VCaP (cell line): ENCODE measurements around the gene NRP2.

Experiments used
- H3K27ac ChIP-seq: fragments of 450-650 bp; 2 replicates; pipeline ENCODE4 v1.5.1; 2017
- TF ChIP-seq, protein P1 (sequence below): fragments of 450-650 bp; conservative IDR thresholded peaks from 2 replicates; pipeline ENCODE4 v1.5.1; 2017; ENCODE audit warnings: mild to moderate bottlenecking, moderate library complexity

NRP2 gene

DNA sequence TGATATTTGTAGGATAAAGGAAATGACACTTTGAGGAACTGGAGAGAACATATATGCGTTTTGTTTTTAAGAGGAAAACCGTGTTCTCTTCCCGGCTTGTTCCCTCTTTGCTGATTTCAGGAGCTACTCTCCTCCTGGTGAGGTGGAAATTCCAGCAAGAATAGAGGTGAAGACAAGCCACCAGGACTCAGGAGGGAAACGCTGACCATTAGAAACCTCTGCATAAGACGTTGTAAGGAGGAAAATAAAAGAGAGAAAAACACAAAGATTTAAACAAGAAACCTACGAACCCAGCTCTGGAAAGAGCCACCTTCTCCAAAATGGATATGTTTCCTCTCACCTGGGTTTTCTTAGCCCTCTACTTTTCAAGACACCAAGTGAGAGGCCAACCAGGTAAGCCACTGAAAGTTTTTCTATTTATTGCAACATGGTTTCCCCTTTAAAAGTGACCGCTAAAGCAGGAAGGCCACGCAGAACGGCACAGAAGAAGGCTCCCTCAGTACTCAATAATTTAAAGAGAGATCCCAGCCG is 735 bp downstream of the NRP2 start:
- TF ChIP-seq, protein P1, sequence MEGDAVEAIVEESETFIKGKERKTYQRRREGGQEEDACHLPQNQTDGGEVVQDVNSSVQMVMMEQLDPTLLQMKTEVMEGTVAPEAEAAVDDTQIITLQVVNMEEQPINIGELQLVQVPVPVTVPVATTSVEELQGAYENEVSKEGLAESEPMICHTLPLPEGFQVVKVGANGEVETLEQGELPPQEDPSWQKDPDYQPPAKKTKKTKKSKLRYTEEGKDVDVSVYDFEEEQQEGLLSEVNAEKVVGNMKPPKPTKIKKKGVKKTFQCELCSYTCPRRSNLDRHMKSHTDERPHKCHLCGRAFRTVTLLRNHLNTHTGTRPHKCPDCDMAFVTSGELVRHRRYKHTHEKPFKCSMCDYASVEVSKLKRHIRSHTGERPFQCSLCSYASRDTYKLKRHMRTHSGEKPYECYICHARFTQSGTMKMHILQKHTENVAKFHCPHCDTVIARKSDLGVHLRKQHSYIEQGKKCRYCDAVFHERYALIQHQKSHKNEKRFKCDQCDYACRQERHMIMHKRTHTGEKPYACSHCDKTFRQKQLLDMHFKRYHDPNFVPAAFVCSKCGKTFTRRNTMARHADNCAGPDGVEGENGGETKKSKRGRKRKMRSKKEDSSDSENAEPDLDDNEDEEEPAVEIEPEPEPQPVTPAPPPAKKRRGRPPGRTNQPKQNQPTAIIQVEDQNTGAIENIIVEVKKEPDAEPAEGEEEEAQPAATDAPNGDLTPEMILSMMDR: no peak
- no peak overlapping the region for H3K27ac ChIP-seq

DNA sequence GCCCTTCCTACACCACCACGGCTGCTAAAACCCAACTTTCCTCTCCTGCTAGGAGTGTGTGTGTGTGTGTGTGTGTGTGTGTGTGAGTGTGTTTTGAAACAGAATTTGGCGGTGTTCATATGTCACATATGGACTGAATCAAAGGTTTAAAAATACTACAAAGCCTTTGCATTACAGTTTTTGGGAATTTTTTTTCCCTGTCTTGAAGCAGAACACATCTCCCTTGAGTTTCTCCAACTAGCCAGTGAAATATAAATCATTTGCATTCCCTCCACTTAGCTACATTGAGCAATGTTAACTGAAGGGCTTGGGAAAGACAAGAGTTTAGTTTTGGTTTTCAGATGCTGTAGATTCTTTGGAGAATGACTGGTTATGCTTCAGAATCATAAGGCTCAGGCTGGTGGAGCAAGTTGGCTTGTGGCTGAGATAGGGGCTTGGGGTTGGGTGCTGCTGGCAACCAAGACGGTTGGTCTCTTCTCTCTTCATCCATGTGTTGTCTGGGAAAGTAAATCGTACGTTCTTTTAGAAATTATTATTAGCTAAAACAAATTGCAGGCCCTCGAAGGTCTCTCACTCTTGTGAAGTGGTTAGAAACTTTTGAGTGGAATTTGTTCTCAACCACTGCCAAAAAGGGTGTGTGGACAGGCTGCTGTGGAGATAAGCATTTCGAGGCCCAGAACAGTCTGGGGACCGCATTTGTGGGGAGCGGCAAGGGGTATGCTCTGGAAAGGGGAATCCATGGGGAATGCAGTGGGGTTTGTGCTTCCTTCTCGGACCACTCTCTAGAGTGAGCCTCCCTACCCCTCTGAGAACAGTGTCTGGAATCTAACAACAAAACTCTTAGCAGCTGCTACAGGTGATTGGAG is 1.4 kb downstream of the NRP2 start:
- H3K27ac ChIP-seq: no peak overlapping the region
- TF ChIP-seq, protein P1: no peak

DNA sequence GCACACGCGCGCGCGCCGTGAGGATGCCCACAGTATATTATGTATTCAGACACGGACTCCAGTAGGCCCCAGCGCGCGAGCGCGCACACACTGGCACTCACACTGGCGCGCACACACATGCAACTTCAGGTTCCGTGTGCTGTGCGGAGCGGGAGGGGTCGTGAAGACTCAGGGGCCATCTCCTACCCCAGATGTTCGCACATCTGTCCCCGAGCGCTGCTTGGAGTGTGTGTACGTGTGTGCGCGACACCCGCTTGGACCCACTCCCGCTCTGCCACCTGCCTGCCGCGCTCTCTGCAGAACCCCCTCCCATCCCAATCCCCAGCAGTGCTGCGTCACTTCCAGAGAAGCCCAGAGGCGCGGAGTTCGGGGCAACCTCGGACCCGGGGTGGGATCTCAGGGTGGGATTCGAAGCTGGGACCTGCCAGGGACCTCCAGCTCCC is 2.6 kb downstream of the NRP2 start:
- TF ChIP-seq, protein P1: no peak
- H3K27ac ChIP-seq: no peak overlapping the region

DNA sequence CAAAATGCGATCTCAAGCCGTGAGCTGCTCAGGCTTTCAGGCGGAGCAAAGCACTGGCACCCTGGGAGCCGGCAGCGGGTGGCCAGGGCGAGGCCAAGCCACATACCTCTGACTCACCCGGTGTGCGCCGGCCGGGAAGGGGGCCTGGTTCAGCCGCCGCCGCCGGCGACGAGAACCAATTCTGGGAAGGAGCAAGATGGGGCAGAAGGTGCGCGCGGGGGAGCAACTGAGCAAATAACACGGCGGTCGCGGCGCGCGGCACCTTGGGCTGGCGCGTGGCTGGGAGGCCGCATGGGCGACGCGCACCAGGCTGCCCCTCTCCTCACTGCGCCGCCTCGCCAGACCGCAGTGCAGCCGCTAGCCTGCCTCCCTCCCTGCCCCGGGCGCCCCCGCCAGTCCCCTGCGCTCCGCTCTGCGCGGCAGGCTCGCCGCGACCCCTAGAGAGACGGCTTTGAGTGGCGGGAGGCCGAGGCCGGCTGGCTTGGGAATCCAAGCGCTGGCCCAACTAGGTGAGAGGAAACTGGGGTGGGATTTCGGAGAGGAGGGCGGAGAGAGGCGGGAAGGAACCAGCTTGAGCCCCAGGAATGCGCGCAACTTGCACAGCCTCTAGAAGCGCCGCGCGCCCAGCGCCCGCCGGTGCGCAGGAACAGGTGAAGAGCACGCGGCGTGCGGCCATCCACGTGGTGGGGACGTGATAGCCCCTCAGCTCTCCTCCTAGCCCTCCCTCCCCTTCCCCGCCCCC is 3.2 kb downstream of the NRP2 start:
- TF ChIP-seq, protein P1: no peak
- H3K27ac ChIP-seq: no peak overlapping the region; the same call in 1 of the 2 replicates

DNA sequence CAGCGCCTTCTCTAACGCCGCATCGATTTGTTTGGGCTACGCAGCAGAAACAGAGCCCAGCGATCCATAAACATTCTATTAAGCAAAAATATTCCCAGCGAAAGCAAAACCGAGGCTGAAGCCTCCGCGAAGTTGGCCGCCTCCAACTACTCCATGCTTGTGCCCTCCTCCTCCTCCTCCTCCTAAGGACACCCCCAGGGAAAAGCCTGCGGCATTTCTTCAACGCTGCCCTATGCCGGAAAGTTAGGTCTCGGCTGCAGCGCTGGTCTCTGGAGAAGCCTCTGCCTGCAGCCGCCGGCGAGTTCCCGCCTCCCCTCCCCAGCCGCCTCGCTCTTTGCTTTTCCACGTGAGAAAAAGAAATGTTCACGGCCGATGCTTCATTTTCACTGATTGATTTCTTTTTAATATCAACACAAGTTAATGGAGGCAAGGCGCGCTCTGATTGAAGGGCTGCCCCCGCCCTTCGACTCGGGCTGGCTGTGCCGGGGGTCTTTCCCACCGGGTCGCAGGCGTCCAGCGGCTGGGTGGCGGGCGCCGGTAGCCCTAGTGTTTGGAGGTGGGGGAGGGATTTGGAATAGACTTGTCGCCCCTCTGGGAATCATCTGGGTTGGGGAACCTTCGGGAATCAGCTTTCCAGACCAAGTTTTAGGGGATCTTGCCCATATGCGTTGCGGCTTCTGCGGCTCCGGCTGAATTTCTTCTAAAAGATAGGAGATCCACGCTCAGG is 3.9 kb downstream of the NRP2 start:
- TF ChIP-seq, protein P1: no peak
- peak overlapping the region; percentile 11; the same call in 1 of the 2 replicates for H3K27ac ChIP-seq

DNA sequence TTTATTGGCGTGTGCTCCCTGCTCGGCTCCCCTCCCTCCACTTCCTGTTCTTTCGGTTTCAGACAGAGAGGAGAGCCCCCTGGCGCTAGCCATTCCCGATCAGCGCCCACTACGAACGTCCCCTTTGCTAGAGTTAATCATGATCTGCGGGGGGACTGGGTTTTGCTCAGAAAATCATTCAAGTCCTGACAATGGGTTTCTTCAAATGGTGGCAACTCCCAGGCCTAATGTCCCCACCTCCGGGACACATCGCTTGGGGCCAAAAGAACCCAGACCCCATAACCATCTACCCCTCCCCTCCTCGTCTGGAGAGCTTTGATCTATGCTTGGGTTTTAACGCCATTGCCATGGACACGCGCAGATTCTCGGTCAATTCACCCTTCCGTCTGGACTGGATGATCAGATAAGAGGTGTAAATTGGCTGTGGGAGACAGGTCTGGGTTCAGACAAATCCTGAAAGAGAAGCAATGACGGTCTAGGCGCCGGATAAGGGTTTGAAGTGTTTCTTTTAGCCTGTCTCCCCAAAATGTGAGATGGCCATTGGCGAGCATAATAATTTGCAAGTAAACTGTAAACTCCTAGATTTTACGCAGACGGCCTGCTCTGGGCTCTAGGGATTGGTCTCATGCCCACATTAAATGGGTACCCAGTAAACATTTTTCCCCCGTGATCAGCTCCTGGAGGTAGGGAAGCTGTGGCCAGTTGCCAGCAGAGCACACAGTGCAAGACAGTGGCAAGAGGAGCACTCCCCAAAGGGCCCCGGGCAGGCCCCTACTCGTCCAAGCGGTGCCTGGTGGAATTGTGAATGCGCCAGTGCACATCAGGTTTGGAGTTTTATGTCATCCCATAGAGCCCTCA is 4.7 kb downstream of the NRP2 start:
- TF ChIP-seq, protein P1: no peak
- no peak overlapping the region for H3K27ac ChIP-seq
